ENCODE data around the gene RNF44. TPM values are rescaled to one million over a fixed set of nuclear protein-coding genes. Genes with fewer than 3 reads are reported as not detected.
"Not testable (repeated sequence)": the region's sequence is repeated elsewhere in the genome, so short reads cannot be mapped to it uniquely, and the experiment has no call there.

Gene RNF44
- total RNA-seq, 6 experiments from 2014 or later = 10.6 to 13.4 (median 11.3) TPM

DNA sequence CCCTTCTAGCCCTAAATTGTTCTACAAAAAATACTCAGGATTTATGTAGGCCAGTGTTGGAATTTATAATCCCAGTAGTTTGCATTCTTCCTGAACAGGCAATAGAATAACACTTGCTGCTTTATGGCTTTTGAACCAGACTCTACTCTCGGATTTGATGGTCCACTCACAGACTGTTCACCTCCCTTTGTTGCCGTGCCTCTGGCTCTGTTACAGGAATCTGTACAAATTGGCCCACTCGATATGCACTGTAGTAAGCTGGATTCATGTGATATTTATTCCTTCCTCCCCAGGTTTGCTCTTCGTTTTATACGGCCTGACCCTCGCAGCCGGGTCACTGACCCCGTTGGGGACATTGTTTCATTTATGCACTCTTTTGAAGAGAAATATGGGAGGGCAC is 45.3 kb downstream of the RNF44 start:
- TF ChIP-seq, protein P1, sequence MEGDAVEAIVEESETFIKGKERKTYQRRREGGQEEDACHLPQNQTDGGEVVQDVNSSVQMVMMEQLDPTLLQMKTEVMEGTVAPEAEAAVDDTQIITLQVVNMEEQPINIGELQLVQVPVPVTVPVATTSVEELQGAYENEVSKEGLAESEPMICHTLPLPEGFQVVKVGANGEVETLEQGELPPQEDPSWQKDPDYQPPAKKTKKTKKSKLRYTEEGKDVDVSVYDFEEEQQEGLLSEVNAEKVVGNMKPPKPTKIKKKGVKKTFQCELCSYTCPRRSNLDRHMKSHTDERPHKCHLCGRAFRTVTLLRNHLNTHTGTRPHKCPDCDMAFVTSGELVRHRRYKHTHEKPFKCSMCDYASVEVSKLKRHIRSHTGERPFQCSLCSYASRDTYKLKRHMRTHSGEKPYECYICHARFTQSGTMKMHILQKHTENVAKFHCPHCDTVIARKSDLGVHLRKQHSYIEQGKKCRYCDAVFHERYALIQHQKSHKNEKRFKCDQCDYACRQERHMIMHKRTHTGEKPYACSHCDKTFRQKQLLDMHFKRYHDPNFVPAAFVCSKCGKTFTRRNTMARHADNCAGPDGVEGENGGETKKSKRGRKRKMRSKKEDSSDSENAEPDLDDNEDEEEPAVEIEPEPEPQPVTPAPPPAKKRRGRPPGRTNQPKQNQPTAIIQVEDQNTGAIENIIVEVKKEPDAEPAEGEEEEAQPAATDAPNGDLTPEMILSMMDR (IDR thresholded peaks at IDR 0.05) = no peak
- no peaks in the 10 kb centered on the region; the same call in 1 of the 2 replicates for H3K27me3 Mint-ChIP-seq (ENCODE audit: insufficient read depth)
- peaks cover 63% of the 10 kb centered on the region for H3K36me3 Mint-ChIP-seq (ENCODE audit: low read depth)
- DNase-seq = no peak
- H3K9me3 Mint-ChIP-seq = no peaks in the 10 kb centered on the region
- peaks cover 42% of the 10 kb centered on the region for H3K4me1 Mint-ChIP-seq (ENCODE audit: low read depth)
- H3K27ac Mint-ChIP-seq = peak overlapping the region; percentile 29
- no peak overlapping the region; the same call in 1 of the 2 replicates for H3K4me3 Mint-ChIP-seq

DNA sequence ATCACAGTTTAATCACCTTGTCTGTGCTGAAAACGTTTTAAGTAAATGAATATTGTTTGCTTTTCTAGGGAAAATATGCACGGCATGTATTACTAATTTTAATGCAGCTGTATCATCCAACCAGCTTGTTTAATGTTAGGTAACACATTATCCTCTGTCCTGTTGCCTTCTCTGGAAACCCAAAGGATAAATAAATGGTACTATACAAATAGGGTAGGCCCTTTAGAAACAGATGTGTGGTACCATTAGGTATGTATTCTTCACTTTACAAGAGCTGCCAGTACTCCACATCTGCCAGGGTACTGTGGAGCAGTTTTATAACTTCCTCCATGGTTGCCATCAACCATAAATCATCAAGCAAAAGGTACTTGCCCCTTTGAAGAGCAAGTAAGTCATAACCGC is 46.1 kb downstream of the RNF44 start:
- H3K27ac Mint-ChIP-seq = peak overlapping the region; percentile 33; the same call in 1 of the 2 replicates
- H3K36me3 Mint-ChIP-seq (ENCODE audit: low read depth) = peaks cover 66% of the 10 kb centered on the region

DNA sequence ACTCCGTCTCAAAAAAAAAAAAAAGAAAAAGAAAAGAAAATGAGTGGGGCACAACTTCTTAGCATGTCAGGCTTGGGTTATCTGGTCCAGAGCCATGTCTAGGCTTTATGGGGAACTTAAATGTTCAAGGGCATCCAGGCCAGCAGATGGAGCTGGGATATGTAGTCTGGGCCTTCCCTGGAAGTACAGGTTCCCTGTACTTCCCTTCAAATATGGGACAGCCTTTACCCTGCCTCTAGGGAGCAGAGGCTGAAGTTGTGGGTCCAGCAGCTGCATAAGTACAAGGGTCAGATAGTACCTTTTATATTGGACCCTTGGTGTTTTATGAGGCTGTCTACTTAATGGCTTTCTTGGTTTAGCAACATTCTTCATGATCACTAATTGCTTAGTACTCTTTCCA is 46.9 kb downstream of the RNF44 start:
- Mint-ChIP-seq H3K4me1 (ENCODE audit: low read depth) (peaks cover 42% of the 10 kb centered on the region), H3K27me3 (ENCODE audit: insufficient read depth) (no peaks in the 10 kb centered on the region; the same call in 1 of the 2 replicates), H3K4me3 (no peak overlapping the region), H3K9me3 (no peaks in the 10 kb centered on the region), H3K36me3 (ENCODE audit: low read depth) (peaks cover 63% of the 10 kb centered on the region), H3K27ac (peak overlapping the region; percentile 10; the same call in 1 of the 2 replicates)
- TF ChIP-seq, protein P1 (IDR thresholded peaks at IDR 0.05) = no peak
- DNase-seq = no peak

More for the DNA sequence above, 46.1 kb downstream of the RNF44 start:
- Mint-ChIP-seq H3K4me3 (no peak overlapping the region), H3K27me3 (ENCODE audit: insufficient read depth) (no peaks in the 10 kb centered on the region; the same call in 1 of the 2 replicates), H3K4me1 (ENCODE audit: low read depth) (peaks cover 42% of the 10 kb centered on the region), H3K9me3 (no peaks in the 10 kb centered on the region)
- TF ChIP-seq, protein P1 (IDR thresholded peaks at IDR 0.05) = no peak
- peak; percentile 23 for DNase-seq

DNA sequence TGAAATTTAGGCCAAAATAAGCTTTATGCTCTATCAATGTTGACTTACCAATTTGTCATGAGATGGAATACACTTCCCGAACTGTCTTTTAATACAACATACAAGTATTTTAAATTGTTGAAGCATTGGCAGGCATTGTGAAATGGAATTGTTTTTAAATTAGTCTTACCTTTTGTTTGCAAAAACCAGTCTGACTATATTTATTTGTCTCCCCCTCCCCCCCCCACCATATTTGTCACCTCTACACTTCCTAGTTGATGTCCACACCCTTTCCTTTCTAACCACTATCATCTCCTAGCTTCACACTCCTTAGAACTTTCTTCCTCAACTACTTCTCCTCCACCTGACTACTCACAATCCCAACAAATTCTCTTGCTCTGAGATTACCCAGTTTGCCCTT is 48.1 kb downstream of the RNF44 start:
- H3K4me3 Mint-ChIP-seq = no peak overlapping the region
- H3K36me3 Mint-ChIP-seq (ENCODE audit: low read depth) = peaks cover 59% of the 10 kb centered on the region
- H3K27ac Mint-ChIP-seq = no peak overlapping the region
- DNase-seq = no peak
- H3K9me3 Mint-ChIP-seq = no peaks in the 10 kb centered on the region
- TF ChIP-seq, protein P1 (IDR thresholded peaks at IDR 0.05) = no peak
- peaks cover 42% of the 10 kb centered on the region for H3K4me1 Mint-ChIP-seq (ENCODE audit: low read depth)
- no peaks in the 10 kb centered on the region; the same call in 1 of the 2 replicates for H3K27me3 Mint-ChIP-seq (ENCODE audit: insufficient read depth)

DNA sequence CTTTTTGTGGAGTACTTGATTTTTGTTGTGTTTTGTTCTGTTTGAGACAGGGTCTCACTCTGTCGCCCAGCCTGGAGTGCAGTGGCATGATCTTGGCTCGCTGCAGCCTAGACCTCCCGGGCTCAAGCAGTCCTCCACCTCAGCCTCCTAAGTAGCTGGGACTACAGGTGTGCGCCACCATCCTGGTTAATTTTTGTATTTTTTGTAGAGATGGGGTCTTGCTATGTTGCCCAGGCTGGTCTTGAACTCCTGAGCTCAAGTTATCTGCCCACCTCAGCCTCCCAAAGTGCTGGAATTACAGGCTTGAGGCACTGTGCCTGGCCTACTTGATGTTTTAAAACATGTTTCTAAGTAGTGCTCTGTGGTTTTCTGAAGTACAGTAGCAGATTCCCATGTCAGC is 50.0 kb downstream of the RNF44 start:
- peaks cover 30% of the 10 kb centered on the region for H3K4me1 Mint-ChIP-seq (ENCODE audit: low read depth)
- not testable (repeated sequence) for H3K9me3 Mint-ChIP-seq; H3K4me3 Mint-ChIP-seq; H3K27ac Mint-ChIP-seq; DNase-seq; H3K27me3 Mint-ChIP-seq (ENCODE audit: insufficient read depth)
- peaks cover 59% of the 10 kb centered on the region for H3K36me3 Mint-ChIP-seq (ENCODE audit: low read depth)

DNA sequence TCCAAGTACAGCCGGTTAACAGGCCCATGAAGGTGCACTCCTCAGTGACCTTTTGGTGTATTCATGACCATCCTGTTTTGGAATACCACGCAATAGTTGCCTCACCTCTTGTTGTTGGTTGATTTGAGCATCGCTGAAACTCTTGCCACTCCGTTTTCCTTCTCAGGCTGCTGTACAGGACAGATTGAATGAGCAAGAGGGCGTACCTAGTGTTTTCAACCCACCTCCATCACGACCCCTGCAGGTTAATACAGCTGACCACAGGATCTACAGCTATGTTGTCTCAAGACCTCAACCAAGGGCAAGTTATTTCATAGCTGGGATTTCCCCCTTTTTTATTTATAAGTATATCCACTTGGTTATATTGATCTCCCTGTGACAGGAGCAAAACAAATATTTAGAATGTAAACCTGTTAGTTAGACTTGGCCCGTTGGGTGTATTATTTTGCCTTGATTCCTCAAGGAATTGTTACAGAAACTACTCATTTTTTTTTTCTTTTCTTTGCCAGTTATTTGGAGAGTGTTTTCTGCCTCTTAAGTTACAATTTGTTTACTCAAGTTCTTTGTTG is 50.9 kb downstream of the RNF44 start:
- Mint-ChIP-seq H3K9me3 (no peaks in the 10 kb centered on the region), H3K4me3 (no peak overlapping the region), H3K4me1 (ENCODE audit: low read depth) (peaks cover 22% of the 10 kb centered on the region), H3K27me3 (ENCODE audit: insufficient read depth) (no peaks in the 10 kb centered on the region; the same call in 1 of the 2 replicates), H3K27ac (no peak overlapping the region), H3K36me3 (ENCODE audit: low read depth) (peaks cover 55% of the 10 kb centered on the region)
- TF ChIP-seq, protein P1 (IDR thresholded peaks at IDR 0.05) = no peak
- DNase-seq = no peak

Measured in HFFc6 (cell line).